ENCODE measurements around the gene NBEAL2.
"Not testable (repeated sequence)": the region's sequence is repeated elsewhere in the genome, so short reads cannot be mapped to it uniquely, and the experiment has no call there.

NBEAL2 gene

DNA sequence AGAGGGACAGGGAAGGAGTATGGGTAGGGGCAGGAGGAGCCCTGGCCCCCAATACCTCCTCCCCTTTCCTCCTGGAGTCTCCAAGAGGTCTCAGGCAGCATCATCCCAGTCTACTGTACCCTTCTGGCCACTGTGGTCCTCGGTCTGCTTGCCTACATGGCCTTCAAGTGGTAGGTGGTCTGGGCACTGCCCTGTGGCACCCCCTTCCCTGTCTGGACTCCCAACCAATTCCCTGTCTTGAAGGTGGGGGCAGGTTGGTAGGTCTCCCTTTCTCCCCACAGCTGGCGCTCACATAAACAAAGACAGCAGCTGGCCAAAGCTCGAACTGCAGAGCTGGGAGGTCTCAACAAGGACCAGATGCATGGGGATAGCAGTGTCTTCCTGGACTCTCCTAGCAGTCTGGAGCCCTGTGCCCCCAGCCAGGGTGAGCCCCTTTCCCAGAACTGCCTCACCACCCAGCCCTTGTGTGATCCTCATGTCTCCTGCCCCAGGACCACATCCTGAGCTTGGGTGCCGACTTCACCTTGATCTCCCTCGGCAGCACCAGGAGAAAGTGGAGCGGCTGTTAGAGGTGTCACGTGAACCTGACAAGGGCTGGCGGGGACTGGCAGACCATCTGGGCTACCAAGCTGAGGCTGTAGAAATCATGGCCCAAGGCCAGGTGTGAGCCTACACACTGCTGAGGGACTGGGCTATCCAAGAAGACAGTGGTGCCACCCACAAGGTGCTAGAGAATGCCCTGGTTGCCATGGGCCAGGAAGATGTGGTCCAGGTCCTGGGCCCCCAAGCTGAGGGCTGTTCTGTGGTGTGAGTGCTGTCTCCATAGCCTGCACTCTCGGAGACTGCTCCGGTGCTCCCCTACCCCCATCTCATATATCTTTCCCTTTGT, 33.1 kb downstream of the NBEAL2 start:
- DNase-seq (ENCODE audit: low read depth in 2 of 2), result no peak

DNA sequence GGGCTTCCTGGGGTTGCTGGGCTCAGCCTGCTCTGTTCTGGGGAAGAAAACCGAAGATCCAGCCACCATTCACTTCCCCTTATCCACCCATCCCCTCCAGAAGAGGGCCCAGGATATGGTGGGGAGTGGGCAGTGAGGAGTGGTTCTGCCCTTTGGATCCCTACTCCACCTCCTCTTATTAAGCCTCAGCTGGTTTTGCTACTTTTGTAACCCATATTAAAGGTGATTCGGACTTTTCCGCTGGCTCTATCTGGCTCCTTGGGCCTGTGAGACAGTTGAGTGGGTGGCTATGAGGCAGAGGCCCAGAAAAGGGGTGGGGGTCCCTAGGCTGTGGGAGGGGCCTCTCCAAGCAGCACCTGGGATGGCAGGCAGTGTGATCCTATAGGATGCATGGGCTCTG, 33.8 kb downstream of the NBEAL2 start:
- no peak for DNase-seq (ENCODE audit: low read depth in 2 of 2)

DNA sequence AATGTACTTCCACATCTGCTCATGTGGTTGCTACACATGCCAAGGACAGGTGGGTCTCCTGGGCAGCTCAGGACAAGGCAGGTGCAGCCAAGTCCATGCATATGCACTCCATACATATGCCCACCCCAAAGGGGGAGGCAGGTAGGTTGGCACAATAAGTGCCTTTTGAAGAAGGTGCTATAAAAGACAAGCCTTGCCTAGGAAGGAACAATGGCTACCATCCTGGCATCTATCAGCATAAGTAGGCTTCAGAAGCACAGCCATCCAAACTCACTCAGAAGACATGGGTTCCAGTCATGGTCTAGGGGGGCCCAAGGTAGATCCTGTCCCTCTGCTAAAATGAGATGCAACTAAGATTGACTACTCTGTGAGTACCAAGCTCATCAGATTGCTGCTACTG, 34.6 kb downstream of the NBEAL2 start:
- DNase-seq (ENCODE audit: low read depth in 2 of 2), result no peak

DNA sequence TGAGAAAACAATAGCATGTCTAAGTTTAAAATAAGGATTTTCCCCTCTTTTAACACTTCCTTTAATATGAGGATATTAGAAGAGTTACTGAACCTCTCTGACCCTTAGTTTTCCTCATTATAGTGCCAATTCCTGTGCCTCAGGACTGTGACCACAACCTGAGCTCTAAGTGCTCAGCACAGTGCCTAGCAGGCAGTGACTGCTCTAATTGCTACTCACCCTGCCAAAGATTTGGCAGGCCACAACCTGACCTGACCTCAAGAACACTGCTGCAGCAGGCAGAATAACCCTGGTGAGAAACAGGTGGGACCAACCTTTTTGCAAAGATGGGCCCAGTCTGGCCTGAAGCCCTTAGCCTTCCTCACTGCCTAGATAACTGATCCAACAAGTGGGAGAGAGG, 35.7 kb downstream of the NBEAL2 start:
- no peak for DNase-seq (ENCODE audit: low read depth in 2 of 2)

DNA sequence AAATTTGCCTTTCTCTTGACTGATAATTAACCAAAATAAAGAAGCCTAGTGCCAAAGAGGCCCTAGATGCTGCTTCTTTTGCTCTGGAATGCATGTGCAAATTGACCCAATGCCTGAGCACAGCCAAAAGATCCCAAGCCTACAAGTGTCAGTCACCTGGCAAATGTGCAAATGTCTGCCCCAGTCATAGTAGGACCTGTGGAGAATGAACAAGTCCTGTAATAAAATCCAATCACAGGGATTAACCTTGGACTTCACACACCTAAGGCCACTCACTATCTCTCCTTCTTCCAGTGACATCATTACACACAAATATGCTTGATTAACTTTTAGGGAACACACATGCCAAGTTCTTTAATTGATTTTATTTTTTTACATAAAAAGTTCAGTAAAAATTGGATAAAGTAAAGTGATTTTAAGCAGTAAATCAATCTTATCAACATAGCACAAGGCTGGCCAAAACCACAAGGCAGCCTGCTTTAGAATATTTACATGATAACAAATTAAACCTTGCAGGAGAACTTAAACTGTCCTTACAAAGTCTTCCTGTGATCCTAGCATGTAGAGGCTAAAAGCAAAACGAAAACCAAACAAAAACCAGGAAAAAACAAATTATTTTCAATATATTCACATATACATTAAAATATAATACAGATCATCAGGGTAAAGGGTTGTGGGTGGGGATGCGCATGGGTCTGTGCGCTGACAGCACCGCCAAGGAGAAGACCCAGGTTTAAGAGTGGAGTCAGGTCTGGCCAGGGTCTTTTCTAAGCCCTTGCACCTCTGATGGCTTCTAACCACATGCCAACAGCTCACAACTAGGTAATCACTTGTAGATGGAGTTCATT, 36.8 kb downstream of the NBEAL2 start:
- DNase-seq (ENCODE audit: low read depth in 2 of 2), result no peak

DNA sequence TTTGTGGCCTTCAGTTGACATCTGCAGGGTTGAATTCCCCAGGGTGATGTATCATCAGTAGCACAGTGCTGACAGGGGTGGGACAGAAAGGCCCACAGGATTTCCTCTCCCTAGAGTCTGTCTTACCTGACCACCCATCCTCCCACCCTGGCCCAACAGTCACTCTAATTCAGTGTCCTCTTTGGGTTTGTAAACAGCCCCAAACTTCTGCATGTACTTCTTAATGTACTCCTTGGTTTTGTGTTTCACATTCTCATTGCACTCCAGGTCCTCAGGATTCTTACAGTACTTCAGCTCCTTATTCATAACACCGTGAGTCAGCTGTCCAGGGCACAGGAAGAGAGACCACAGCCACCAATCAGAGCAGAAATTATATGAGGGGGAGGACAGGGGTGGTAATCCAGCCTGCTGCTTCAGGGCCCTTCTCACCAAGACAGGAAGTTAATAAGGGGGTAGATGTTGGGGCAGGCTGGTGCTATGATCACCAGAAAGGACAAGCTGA, 37.5 kb downstream of the NBEAL2 start:
- DNase-seq (ENCODE audit: low read depth in 2 of 2), result no peak

DNA sequence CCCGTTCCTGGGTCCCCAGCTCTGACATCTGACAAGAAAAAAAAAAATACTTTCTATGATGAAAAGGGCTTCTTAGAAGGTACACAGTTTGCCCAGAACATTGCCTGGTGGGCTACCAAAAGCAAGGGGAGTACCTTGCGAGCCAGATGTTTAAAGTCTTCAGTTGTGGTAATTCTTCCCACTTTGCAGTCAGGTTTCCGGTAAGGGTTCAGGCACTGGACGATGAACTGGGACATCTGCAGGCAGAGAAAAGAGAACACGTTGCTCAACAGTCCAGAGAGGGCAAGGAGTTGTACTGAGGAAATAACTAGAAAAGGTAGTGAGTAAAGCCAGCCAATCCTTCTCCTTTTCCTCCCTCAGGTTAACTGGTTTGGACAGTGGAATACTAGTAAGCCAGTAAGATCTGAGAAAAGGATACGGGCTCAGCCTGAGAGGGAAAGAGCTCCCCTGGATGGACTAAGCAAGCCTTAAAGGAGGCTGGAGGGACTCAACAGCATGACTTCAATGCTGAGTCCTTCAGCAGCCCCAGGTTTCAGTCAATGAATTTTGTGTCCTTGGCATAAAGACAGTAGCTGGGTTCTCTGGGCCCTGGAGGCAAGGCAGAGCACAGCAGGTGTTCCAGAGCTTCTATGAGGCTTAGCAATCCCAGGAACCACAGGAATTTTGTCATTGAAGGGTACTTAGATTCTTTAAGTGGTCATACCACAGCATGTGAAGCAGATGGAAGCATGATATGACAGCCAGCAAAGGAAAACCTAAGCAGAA, 38.2 kb downstream of the NBEAL2 start:
- DNase-seq (ENCODE audit: low read depth in 2 of 2), result no peak

DNA sequence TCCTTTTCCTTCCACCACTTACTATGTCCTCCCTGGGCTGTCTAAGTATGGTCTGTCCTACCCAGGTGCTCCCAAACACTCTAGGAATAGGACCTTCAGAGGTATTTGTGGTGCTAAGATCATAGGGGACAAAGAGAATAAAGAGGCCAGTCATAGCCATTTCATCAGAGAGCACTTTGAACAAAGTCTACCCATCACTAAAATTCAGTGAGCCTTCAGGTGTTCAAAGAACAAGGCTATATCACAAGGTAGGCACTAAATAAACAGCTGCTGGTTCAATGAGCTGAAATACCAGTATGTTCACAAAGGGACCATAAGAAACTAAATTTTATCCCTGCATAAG, 38.8 kb downstream of the NBEAL2 start:
- DNase-seq (ENCODE audit: low read depth in 2 of 2), result no peak

DNA sequence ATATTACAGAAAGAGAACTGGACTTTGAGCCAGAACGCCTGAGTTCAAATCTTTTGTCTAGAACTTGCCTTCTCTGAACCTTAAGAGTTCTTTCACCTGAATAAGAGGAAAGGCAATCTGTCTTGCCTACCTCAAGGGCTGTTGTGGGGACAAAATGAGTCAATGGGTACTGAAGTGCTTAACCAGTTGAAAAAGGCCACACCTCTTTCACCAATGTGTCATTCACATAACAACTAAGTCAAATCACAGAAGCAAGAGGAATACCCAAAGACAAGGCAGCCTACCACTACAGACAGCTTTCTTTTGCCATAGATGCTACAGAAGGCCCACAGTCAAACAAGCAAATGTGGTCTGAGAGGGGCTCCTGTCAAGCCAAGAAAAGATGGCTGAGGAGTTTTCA, 39.7 kb downstream of the NBEAL2 start:
- DNase-seq (ENCODE audit: low read depth in 2 of 2), result no peak

DNA sequence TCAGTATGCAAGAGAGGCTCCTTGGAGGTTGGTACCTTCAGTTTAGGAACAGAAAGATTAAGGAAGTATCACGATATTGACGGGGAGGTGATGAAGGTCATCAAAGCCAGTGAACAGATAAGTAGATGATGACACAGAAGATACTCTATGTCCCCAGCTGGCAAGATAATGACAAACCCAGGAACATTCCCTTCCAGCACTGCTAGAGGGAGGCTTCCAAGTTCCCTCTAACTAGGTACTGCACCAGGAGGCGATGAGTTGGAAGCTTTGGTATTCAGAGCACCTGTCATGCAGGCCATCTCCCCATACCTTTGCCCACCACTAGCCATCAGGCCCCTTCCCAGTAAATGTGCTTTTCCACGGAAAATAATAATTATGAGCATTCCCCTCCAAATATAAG, 40.8 kb downstream of the NBEAL2 start:
- DNase-seq (ENCODE audit: low read depth in 2 of 2), result no peak

DNA sequence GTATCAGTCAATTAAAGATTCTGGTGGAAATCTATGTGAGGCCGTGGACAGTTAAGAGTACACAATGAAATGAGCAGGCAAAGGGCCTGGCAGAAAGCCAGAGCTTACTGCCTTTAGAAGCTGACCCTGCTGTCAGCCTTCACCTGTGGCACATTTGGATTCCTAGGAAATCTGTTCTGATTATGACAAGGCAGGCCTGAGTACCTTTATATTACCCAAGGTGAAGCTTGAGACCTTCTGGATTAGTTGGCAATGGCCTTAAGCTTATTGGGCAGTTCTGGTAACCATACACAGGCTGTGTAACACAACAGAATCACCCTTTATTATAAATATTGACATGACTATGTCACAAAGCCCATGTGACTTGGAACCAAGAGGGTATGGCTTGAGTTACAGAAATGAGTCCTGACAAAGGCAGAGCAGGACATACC, 43.2 kb downstream of the NBEAL2 start:
- no peak for DNase-seq (ENCODE audit: low read depth in 2 of 2)

DNA sequence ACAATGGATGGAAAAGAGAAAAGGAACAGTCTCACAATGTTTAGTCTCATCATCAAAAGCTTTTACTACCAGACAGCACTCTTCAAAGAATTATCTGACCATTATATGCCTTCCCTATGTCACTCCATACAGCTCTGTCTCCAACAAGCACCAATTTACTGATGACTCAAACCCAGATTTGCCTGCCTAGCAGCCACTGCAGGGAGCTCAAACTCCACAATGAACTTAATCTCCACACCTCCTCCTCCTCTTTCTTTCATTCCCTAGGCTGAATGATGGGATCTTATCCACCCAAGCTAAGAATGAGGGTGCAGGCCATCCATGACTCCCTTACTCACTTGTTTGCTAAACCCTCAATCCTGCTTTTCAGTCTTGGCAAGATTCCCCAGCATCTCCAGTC, 45.5 kb downstream of the NBEAL2 start:
- DNase-seq (ENCODE audit: low read depth in 2 of 2), result no peak

DNA sequence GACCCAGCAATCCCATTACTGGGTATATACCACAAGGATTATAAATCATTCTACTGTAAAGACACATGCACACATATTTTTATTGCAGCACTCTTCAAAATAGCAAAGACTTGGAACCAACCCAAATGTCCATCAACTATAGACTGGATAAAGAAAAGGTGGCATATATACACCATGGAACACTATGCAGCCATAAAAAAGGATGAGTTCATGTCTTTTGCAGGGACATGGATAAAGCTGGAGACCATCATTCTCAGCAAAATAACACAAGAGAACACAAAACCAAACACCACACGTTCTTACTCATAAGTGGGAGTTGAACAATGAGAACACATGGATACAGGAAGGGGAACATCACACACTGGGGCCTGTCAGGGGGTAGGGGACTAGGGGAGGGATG, 47.0 kb downstream of the NBEAL2 start:
- not testable (repeated sequence) for DNase-seq (ENCODE audit: low read depth in 2 of 2)

DNA sequence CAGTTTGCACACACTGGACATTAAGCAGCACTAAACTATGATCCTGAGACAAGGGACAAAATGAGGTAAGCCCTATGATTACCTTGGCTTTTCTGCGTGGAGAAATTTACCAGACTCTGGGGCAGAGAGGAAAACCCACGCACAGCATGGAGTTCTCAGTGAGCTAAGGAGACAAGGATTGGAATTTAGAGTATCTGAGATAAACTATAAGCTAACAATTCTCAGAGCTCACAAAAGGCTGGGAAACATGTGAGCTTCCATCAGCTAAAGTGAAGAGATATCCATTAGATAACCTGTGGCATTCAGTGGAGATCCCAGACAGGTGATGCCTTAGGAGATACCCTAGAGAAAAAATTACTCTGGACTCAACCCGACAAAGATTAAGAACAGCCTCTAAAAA, 48.7 kb downstream of the NBEAL2 start:
- DNase-seq (ENCODE audit: low read depth in 2 of 2), result no peak

DNA sequence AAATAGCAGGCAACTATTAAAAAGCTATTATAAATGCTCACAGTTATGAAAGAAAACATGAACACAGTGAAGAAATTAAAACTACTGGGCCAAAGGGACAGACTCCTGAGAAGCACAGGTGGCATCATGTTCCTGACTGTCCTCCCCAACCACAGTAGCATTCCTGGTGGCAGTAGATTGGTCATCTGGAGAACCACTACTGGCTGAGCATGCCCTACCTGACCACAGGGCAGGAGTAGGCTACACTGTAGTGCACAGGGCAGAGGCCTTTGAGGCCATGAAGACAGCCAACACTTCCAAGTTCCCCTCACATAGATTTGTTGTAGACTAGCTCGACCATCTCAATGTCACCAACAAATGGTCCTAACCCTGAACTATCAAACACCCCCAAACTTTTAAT, 49.2 kb downstream of the NBEAL2 start:
- DNase-seq (ENCODE audit: low read depth in 2 of 2), result no peak

DNA sequence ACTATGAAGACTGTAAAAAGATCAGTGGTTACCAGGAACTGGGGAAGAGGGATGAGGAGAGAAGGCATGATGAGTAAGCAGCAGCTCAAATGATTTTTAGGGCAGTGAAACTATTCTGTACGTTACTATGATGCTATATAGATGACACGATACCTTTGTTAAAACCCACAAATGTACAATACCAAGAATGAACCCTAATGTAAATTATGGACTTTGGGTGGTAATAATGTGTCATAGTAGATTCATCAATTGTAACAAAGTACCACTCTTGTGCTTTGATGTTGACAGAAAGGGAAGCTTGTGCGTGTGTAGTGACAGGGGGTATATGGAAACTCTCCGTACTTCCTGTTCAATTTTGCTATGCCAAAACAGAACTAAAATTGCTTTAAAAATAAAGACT, 51.6 kb downstream of the NBEAL2 start:
- not testable (repeated sequence) for DNase-seq (ENCODE audit: low read depth in 2 of 2)

DNA sequence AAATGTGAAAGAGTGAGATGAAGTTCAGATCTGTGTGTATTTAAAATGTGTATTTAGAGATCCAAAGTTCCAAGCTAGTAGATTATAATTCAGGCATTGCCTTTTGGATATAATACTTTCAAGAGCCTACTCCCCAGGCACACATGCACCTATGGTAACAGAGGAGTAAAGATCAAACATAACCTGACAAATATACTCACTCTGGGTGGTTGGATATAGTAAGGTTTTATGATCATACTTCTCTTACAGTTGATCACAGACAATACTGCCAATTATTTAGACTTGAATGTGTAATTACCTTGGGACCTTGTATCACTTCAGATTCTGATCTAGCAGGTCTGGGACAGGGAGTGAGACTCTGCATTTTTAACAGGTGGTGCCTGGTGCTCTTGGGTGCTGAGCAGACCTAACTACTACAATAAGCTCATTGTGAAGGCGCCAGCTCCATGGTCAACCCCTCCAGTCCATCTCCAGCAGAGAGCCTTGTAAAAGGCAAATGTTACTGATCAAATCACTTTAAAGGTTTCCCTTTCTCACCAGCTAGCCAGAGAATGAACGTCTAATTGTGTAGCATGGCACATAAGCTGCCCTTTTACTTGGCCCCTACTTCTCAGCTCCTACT, 55.5 kb downstream of the NBEAL2 start:
- no peak for DNase-seq (ENCODE audit: low read depth in 2 of 2)

DNA sequence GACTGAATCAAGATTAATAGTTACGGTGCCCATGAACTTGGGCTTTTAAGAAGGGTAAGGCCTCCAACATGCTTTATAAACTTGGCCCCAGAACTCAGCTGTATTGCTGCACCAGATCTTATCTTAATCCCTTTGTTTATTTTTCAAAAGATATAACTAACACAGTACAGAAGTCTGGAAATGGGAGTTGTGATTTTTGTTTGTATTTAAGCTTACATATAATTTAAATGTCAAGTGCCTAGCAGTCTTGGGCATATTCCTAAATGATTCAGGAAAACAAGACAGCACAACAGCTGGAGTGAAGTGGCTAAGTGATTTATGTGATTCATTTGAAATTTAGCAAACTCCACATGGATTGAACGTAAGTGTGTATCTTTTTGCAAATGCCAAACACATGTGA, 56.2 kb downstream of the NBEAL2 start:
- no peak for DNase-seq (ENCODE audit: low read depth in 2 of 2)

DNA sequence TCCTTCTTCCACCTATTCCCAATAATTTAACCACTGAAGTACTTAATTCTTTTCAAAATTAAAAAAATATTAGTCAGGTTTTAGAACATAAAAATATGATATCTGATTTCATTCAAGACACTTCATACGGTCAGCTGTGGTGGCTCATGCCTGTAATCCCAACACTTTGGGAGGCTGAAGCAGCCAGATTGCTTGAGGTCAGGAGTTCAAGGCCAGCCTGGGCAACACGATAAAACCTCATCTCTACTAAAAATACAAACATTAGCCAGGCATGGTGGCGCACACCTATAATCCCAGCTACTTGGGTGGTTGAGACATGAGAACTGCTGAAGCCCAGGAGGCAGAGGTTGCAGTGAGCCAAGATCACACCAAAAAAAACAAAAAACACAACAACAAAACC, 56.7 kb downstream of the NBEAL2 start:
- no peak for DNase-seq (ENCODE audit: low read depth in 2 of 2)

DNA sequence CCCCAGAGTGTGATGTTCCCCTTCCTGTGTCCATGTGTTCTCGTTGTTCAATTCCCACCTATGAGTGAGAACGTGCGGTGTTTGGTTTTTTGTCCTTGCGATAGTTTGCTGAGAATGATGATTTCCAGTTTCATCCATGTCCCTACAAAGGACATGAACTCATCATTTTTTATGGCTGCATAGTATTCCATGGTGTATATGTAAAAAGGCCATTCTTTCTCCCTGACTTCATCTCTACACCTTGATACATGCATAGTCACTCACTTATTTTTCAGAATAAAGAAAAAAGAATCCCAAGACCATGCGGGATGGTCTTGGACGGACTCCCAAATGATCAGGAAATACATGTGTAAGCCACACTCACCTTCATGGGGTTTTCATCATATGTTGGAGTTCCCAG, 57.8 kb downstream of the NBEAL2 start:
- not testable (repeated sequence) for DNase-seq (ENCODE audit: low read depth in 2 of 2)

DNA sequence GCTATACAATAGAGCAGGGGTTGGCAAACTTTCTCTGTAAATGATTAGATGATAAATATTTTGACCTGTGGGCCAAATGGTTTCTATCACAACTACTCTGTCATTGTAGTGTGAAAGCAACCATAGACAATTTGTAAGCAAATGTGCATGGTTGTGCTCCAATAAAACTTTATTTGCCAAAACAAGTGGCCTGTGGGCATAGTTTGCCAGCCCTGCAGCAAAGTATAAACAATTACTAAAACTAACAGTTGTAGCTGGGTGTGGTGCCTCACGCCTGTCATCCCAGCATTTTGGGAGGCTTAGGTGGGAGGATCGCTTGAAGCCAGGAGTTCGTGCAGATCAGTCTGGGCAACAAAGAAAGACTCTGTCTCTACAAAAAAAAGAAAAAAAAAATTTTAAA, 61.6 kb downstream of the NBEAL2 start:
- DNase-seq (ENCODE audit: low read depth in 2 of 2), result no peak

Data from stimulated activated CD4-positive, alpha-beta T cell treated with anti-CD3 and anti-CD28 coated beads, Interleukin-12 subunit alpha, Interleukin-12 subunit beta, amount 100 ng/mL, for 24 hours (primary cell).